MM.1S (cell line): ENCODE data around the gene CABP7.

Experiments
- DNase-seq: peaks from one replicate; pipeline ENCODE4 v3.0.0-alpha.2; 2015
- H2AFZ ChIP-seq: fragments of 300-600 bp; sonication (generic); 2 replicates; pipeline ENCODE4 v1.6.0; 2016; ENCODE audit warnings: antibody characterized with exemption, low read length
- H3F3A ChIP-seq: fragments of 300-600 bp; sonication (generic); 2 replicates; pipeline ENCODE4 v1.6.1; 2016; ENCODE audit warnings: mild to moderate bottlenecking, antibody characterized with exemption, low read length, moderate library complexity, mixed read lengths; ENCODE audit not compliant: insufficient read depth
- H3K27ac ChIP-seq: fragments of 300-600 bp; sonication (generic); 2 replicates; pipeline ENCODE4 v1.5.1; 2016; ENCODE audit warnings: mild to moderate bottlenecking, low read length
- H3K27me3 ChIP-seq: fragments of 300-600 bp; sonication (generic); replicated peaks from 2 replicates; pipeline ENCODE4 v1.6.0; 2016; ENCODE audit warnings: low read length; ENCODE audit not compliant: insufficient read depth
- H3K36me3 ChIP-seq: fragments of 300-600 bp; sonication (generic); replicated peaks from 2 replicates; pipeline ENCODE4 v1.6.1; 2016; ENCODE audit warnings: mild to moderate bottlenecking, low read length, mixed read lengths; ENCODE audit not compliant: insufficient read depth
- H3K4me1 ChIP-seq: fragments of 300-600 bp; sonication (generic); 2 replicates; pipeline ENCODE4 v1.6.1; 2016; ENCODE audit warnings: low read length, mixed read lengths
- H3K4me2 ChIP-seq: fragments of 300-600 bp; sonication (generic); 2 replicates; pipeline ENCODE4 v1.6.0; 2016; ENCODE audit warnings: low read depth, low read length
- H3K4me3 ChIP-seq: fragments of 300-600 bp; sonication (generic); 2 replicates; pipeline ENCODE4 v1.5.1; 2016; ENCODE audit warnings: low read length, mixed read lengths
- H3K79me2 ChIP-seq: fragments of 300-600 bp; sonication (generic); 2 replicates; pipeline ENCODE4 v1.6.1; 2016; ENCODE audit warnings: mixed run types, low read length, mixed read lengths
- H3K9ac ChIP-seq: fragments of 300-600 bp; sonication (generic); 2 replicates; pipeline ENCODE4 v1.6.1; 2016; ENCODE audit warnings: low read length, mixed read lengths
- H3K9me2 ChIP-seq: fragments of 300-600 bp; sonication (generic); replicated peaks from 2 replicates; pipeline ENCODE4 v1.6.1; 2016; ENCODE audit warnings: mild to moderate bottlenecking, low read length, mixed read lengths; ENCODE audit not compliant: insufficient read depth
- H3K9me3 ChIP-seq: fragments of 300-600 bp; sonication (generic); replicated peaks from 2 replicates; pipeline ENCODE4 v1.6.1; 2016; ENCODE audit warnings: mild to moderate bottlenecking, low read length, mixed read lengths; ENCODE audit not compliant: insufficient read depth
- H4K20me1 ChIP-seq: fragments of 300-600 bp; sonication (generic); 2 replicates; pipeline ENCODE4 v1.6.1; 2016; ENCODE audit warnings: mild to moderate bottlenecking, low read length, moderate library complexity, mixed read lengths; ENCODE audit not compliant: insufficient read depth
- CTCF ChIP-seq: fragments of 300-600 bp; sonication (generic); IDR thresholded peaks from 2 replicates; pipeline ENCODE4 v1.5.1; 2016; ENCODE audit warnings: antibody characterized with exemption, low read length, mixed read lengths
- EZH2 ChIP-seq: fragments of 300-600 bp; sonication (generic); optimal IDR thresholded peaks from 2 replicates; pipeline ENCODE3; 2017; ENCODE audit warnings: low read depth, mild to moderate bottlenecking, antibody characterized with exemption, low read length, mixed read lengths
- EZH2phosphoT487 ChIP-seq: fragments of 300-600 bp; sonication (generic); IDR thresholded peaks from 2 replicates; pipeline ENCODE4 v1.6.1; 2018; ENCODE audit warnings: antibody characterized with exemption, low read length

CABP7 gene

DNA sequence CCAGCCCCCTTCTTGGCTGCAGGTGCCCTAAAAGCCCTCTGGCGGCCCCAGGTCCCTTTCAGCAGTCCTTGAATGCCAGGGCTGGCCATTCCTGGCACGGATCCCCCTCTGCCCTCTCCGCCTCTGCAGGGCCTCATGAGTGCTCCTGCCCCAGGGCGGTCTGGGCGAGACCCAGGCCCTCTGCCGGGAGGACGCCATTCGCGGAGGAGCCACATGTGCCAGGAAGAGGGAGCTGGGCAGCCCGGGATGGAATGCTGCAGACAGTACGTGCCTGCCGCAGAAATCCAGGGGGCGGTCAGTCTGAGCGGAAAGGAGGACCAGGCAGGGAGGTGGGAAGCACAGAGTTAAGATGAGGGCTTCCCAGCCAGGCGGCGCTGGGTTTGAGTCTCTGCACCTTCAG is 2.8 kb downstream of the CABP7 start:
- no peaks in the 10 kb centered on the region for H3K36me3 ChIP-seq
- no peaks in the 10 kb centered on the region for H4K20me1 ChIP-seq
- no peak overlapping the region for H3K4me3 ChIP-seq
- no peak overlapping the region for H3K4me2 ChIP-seq
- H3K9me2 ChIP-seq, result no peaks in the 10 kb centered on the region
- H3F3A ChIP-seq, result no peaks in the 10 kb centered on the region
- no peak for DNase-seq
- H3K79me2 ChIP-seq, result no peaks in the 10 kb centered on the region
- no peaks in the 10 kb centered on the region for H3K4me1 ChIP-seq
- TF ChIP-seq EZH2phosphoT487, result no peak
- no peak for TF ChIP-seq EZH2
- no peak for TF ChIP-seq CTCF
- H2AFZ ChIP-seq, result no peak overlapping the region
- H3K27me3 ChIP-seq, result peaks cover 81% of the 10 kb centered on the region
- H3K27ac ChIP-seq, result no peak overlapping the region
- H3K9ac ChIP-seq, result no peak overlapping the region
- H3K9me3 ChIP-seq, result no peaks in the 10 kb centered on the region

- Histone ChIP-seq H3K4me3 (no peak overlapping the region), H3K4me1 (no peaks in the 10 kb centered on the region), H4K20me1 (no peaks in the 10 kb centered on the region), H2AFZ (no peak overlapping the region), H3K9me2 (no peaks in the 10 kb centered on the region), H3K9me3 (no peaks in the 10 kb centered on the region), H3K27me3 (peaks cover 71% of the 10 kb centered on the region), H3K9ac (no peak overlapping the region), H3F3A (no peaks in the 10 kb centered on the region), H3K4me2 (no peak overlapping the region), H3K36me3 (no peaks in the 10 kb centered on the region), H3K79me2 (no peaks in the 10 kb centered on the region), H3K27ac (no peak overlapping the region)
- DNase-seq, result no peak
- TF ChIP-seq CTCF, result no peak
- no peak for TF ChIP-seq EZH2phosphoT487
- TF ChIP-seq EZH2, result no peak
Observed at GRCh38 chr22:29723766-29724165, 4.0 kb downstream of the CABP7 start.

- Histone ChIP-seq H3K27me3 (peaks cover 62% of the 10 kb centered on the region), H3K27ac (no peak overlapping the region), H3K79me2 (no peaks in the 10 kb centered on the region), H3K4me2 (no peak overlapping the region), H3K4me3 (no peak overlapping the region), H2AFZ (no peak overlapping the region), H3K9me3 (no peaks in the 10 kb centered on the region), H3K36me3 (no peaks in the 10 kb centered on the region), H3K9ac (no peak overlapping the region), H3F3A (no peaks in the 10 kb centered on the region), H4K20me1 (no peaks in the 10 kb centered on the region), H3K4me1 (no peaks in the 10 kb centered on the region), H3K9me2 (no peaks in the 10 kb centered on the region)
- no peak for DNase-seq
- TF ChIP-seq EZH2phosphoT487 (no peak), EZH2 (no peak), CTCF (no peak)
Observed at GRCh38 chr22:29724843-29725242, 5.0 kb downstream of the CABP7 start.

DNA sequence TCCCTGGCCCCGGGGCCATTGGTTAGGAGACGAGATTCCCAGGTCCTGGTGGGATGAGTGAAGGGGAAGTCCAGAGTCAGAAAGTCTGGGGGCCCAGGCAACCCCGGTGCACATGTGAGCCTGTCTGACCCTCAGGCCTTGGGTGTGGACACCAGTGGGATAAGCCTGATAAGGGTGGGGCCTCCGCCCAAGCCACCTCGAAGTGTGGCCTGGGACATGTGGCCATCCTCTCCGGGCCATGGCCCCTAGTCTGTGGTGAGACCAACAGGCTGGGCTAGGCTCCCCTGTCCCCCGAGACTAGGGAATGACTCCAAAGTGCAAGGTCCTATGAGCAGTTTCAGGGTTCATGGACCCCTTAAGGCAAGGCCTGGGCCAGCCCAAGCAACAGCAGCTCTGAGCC is 6.3 kb downstream of the CABP7 start:
- H4K20me1 ChIP-seq, result no peaks in the 10 kb centered on the region

More for the DNA sequence above, 6.3 kb downstream of the CABP7 start:
- H3K4me1 ChIP-seq, result no peaks in the 10 kb centered on the region
- no peak overlapping the region for H3K4me3 ChIP-seq
- no peak for TF ChIP-seq EZH2
- no peak for TF ChIP-seq CTCF
- no peak for TF ChIP-seq EZH2phosphoT487
- H3K27me3 ChIP-seq, result peaks cover 58% of the 10 kb centered on the region
- H3K36me3 ChIP-seq, result no peaks in the 10 kb centered on the region
- no peaks in the 10 kb centered on the region for H3K9me3 ChIP-seq
- no peaks in the 10 kb centered on the region for H3K9me2 ChIP-seq
- H3K27ac ChIP-seq, result no peak overlapping the region
- no peak overlapping the region for H3K4me2 ChIP-seq
- no peak overlapping the region for H2AFZ ChIP-seq
- no peak for DNase-seq
- no peak overlapping the region for H3K9ac ChIP-seq
- no peaks in the 10 kb centered on the region for H3F3A ChIP-seq
- no peaks in the 10 kb centered on the region for H3K79me2 ChIP-seq
